Stimulated activated CD4-positive, alpha-beta T cell treated with anti-CD3 and anti-CD28 coated beads, Interleukin-15, amount 100 ng/mL, for 1 hour (primary cell): Measurements from ENCODE around the gene NASP.

ENCODE experiments used
- DNase-seq, 2 donors: peaks; one replicate each; pipeline ENCODE4 v3.0.0-alpha.2; 2020; ENCODE audit warnings: low read depth in 1 of 2, low spot score in 1 of 2

NASP gene, protein sequence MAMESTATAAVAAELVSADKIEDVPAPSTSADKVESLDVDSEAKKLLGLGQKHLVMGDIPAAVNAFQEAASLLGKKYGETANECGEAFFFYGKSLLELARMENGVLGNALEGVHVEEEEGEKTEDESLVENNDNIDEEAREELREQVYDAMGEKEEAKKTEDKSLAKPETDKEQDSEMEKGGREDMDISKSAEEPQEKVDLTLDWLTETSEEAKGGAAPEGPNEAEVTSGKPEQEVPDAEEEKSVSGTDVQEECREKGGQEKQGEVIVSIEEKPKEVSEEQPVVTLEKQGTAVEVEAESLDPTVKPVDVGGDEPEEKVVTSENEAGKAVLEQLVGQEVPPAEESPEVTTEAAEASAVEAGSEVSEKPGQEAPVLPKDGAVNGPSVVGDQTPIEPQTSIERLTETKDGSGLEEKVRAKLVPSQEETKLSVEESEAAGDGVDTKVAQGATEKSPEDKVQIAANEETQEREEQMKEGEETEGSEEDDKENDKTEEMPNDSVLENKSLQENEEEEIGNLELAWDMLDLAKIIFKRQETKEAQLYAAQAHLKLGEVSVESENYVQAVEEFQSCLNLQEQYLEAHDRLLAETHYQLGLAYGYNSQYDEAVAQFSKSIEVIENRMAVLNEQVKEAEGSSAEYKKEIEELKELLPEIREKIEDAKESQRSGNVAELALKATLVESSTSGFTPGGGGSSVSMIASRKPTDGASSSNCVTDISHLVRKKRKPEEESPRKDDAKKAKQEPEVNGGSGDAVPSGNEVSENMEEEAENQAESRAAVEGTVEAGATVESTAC

DNA sequence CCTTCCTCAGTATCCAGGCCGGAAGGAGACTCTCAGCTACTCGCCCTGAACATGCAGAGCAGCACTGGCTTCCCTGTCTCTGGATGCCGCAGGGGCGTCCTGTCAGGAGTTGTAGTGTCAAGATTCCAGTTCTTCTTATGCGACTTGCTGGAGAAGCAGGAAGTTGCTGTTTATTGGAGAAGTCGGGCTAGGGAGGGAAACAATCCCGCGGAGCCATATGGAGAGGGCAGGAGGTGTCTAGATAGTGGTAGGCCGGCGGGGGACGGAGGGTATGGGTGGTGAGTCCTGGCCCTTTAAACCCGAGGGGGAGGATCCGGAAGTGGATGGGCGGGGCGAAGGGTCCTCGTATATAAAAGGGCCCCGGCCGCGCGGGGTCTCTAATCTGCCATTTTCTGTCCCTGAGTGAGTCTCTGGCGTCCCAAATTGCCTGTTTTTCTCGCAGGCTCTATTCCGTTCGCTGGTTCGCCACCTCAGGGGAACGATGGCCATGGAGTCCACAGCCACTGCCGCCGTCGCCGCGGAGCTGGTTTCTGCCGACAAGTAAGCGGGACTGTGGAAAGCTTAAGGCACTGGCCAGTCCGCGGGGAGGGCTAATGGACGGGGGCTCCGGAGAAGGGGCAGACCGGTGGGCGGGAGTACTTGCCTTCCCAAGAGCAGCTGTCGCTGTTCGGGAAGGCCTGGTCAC is at the start of gene NASP:
Gene NASP (plus strand): TSS at position 376 of the 685 bp plus-strand sequence. CDS start 106 bp downstream, at position 482.
- DNase-seq: peak; percentile 87 to 94

DNA sequence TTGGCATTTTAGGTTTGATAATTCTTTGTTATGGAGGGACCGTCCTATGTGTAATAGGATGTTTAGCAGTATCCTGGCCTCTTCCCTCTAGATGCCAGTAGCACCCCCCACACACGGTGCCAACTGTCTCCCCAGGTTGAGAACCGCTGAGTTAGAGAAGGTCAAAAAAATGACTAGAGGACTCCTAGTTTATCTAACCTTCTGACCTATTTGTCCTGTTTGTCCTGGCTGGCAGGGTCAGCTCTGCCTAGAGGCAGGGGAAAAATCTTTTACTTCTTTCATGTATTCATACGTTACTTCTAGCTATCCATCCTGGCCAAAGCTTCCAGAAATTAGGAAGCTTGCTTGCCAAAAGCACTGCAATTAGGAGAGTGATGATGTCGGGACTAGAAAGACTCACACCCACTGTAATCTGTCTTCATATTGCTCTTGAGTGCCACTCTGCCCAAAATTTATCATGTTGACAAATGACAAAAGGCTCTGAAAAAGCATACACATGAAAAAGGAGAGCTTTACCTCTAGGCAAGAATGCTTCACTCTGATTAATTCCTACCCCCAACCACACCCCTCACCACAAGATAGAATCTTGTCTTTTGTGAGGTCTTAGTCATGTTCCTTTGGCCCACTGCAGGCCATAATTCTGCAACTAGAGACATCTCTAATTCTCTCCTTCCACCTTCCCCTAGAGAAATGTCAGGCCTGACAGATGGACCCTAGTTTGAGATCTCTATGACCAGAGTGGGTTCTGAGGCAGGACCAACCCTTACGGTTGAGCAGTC is 47.7 kb upstream of the NASP start:
- DNase-seq: no peak

DNA sequence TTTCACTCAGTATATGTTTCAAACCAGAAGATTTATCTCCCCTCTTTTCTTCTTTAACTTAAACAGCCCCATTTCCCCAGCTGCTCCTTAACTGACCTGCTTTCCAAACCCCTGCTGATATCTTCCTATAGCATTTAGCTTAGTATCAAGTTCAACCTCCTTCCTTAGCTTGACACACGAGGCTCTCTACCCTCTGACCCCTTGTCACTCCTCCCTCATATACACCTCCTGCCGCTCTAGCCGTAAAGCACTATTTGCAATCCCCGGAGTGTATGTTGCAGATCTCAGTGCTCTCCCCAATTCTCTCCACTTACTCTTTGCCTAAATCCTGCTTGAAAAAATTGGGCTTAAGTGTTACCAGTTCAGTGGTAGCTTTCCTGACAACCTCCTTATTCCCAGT is 47.0 kb upstream of the NASP start:
- DNase-seq: no peak

DNA sequence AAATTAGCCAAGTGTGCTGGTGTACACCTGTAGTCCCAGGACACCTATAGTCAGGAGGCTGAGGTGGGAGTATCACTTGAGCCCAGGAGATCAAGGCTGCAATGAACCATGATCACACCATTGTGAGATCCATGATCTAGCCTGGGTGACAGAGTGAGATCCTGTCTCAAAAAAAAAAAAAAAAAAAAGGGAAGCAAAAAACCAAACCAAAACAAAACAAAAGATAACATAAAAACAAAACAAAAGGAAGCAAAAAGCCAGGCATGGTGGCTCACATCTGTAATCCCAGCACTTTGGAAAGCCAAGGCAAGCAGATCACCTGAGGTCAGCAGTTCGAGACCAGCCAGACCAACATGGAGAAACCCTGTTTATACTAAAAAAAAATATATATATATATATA is 42.6 kb upstream of the NASP start:
- DNase-seq: no peak

DNA sequence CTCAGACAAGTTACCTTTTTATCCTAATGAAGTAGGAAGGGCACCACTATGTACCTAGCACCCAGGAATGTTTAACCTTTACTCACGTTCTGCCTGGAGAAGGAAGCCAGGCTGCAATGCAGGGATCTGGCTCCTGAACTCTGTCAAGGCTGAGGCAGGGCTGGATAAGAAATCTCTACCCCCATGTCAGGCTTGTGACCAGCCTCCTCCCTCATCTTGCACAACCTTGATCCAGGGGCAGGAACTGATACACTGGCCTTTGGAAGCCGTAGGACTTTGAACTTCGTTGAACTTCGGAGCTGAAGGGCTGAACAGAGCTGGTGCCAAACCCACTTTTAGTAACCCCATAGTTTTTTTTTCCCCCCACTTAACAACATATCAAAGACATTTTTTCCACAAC is 41.2 kb upstream of the NASP start:
- no peak for DNase-seq

DNA sequence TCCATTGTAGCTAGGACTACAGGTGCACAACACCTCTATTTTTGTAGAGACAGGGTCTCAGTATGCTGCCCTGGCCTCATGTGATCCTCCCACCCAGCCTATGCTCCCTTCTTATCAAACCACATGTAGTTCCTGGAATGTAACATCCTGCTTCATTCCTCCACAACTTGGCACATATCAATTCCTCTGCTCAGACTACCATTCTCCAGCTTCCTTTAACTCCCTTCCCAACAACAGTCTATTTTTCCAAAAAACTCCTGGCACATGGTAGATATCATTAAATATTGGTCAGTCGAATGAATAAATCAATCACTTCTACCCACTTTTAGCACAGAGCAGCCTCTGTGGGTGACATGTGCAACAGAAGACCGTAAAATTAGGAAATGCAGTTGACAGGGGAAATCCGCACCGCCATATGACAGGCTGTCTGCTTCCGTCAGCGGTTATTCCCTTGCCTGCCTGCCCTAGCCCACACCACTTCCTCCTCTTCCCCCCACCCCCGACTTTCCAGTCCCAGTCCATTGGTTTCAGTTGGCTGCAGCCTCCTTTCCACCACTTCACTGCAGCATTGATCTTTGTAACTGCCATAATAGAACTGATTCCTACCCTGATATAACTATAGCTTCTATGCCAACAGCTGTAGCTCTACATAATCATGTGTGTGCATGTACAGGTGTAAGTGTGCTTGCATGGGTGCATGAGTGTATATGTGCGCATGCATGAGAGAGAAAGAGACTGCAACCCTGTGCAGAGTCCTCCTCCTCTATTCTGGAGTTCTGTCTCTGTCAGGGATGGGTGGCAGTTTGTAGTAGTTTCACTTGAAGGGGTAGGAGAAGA is 40.0 kb upstream of the NASP start:
- peak; percentile 37 to 51 for DNase-seq

DNA sequence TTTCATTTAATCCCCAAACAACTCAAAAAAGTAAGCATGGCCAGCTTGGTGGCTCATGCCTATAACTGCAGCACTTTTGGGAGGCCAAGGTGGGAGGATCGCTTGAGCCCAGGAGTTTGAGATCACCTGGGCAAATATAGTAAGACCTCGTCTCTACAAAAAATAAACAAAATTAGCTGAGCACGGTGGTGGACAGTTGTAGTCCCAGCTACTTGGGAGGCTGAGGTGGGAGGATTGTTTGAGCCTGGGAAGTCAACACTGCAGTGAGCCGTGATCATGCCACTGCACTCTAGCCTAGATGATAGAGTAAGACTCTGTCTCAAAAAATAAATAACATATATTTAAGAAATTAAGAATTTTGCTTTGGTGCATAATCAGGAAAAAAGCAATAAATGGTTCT is 39.3 kb upstream of the NASP start:
- DNase-seq: no peak

DNA sequence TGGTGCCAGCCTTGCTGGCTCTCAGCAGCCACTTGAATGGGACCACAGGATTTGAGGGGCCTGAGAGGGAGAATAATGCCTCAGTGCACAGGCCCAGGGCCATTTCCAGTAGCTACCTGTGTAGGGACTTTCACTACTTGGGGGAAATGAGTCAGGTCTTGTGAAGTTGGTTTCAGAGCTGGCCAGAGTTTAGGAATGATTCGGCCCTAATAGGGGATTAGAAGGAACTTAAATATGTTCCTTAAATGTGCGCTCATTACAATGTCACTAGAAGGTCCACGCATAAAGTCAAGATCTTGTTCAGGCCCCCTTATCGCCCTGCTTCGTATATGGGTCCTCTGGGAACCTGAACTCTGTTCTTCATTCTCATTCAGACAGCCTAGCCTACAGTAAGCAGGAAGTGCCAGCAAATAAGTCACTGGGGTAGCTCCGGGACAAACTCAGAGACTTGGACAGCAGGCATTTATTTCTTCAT is 38.8 kb upstream of the NASP start:
- DNase-seq: no peak

DNA sequence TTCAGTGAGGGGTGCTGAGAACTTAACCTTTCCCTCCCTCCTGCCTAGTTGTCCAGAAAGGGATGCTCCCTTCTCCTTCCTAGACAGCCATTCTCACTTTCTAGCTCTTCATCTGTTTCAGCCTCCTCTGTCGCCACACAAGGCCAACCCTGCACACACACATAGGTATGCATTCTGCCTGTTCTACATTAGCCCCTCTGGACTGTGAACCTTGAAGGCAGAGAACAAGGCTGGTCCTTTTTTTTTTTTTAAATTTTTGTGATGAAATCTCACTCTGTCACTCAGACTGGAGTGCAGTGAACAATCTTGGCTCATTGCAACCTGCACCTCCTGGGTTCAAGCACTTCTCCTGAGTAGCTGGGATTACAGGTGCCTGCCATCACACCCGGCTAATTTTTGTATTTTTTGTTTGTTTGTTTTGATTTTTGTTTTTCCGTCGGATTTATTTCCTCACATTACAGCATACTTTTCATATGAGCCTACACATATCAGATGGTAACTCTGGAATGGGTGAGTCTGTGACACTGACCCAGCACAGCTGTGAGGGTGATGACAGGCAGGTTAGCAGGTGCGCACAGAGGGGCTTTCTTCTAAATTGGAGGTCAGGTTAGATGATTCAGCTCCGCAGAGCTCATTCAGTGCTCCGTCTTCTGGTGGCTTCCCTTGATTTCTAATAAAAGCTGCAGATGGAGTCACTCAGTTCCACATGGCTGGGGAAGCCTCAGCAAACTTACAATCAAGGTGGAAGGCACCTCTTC is 38.1 kb upstream of the NASP start:
- no peak for DNase-seq

DNA sequence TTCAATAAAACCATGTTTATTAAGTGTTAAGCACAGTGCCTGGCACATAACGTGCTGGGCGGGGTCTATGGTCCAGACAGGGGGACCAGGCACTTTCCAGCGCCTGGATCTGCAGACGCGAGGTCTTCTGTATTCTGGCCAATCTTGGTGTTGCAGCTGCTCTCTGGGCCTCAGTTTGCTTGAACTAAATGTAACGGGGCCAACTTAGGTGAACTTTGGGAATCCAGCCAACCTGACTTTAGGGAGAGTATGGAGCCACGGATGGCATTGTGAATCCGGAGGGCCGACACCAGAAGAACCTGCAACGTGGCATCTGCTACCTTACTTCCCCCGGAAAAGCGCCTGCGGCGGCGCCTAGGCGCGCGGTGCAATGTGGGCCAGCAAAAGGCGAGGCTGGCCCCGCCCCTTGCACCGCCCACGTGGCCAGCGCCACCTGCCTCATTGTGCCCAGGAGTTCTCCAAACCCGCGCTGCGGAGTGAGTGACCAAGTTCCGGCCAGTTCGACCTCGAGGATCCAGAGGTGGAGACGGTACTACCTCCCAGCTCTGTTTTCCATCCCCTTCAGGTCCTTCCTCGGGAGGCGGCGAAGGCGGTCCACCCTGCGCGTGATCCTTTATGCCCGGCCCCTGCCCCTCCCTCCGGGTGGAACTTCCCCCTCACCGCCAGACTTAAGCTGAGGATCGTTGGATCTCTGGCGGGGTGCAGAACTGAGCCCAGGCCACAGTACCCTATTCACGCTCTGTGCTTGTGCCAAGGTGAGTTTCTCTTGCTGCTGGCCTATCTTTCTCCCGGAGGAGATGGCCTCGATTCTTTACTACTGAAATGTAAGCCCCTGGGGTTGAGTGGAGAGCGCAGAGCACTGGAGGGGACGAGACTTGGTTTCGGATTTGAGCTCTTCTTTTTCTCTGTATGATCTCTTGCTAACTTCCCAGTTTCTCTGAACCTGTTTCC is 33.2 kb upstream of the NASP start, which contains the start of gene AKR1A1:
Gene AKR1A1 (plus strand): TSS at position 426 of the 951 bp plus-strand sequence. CDS start 10,969 bp downstream, outside the sequence.
- DNase-seq: peak; percentile 73 to 85

DNA sequence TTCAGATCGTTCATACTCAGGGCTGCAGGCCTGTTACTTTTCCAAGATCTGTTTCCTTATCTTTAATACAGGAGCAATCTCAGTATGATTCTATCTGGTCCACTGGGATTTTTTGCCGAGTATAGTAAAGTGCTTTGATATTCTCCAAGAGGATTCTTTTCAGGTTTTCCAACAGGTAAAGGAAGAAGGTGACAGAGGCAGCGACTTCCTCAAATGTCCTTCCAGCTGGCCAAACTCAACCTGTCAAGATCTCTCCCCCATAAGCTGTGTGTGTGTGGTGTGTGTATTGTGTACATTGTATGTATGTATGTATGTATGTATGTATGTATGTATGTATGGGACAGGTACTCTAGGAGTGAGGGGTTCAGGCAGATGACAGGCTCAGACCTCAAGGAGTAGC is 32.2 kb upstream of the NASP start:
- DNase-seq: no peak

DNA sequence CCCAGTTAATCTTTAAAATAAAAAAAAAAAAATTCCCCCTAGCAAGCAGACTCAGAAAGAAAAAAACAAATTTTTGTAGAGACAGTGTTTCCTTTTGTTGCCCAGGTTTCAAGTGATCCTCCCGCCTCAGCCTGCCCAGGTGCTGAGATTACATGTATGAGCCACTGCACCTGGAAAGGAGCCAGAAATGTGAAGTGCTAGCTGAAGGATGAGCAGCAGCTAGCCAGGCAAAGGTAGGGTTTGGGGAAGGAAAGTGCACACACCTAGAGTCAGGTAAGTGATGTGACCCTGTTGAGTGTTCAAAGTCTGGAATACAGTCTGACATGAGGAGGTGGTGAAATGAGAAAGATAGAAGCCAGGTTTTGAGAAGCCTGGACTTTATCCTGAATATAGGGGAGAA is 31.5 kb upstream of the NASP start:
- no peak for DNase-seq

DNA sequence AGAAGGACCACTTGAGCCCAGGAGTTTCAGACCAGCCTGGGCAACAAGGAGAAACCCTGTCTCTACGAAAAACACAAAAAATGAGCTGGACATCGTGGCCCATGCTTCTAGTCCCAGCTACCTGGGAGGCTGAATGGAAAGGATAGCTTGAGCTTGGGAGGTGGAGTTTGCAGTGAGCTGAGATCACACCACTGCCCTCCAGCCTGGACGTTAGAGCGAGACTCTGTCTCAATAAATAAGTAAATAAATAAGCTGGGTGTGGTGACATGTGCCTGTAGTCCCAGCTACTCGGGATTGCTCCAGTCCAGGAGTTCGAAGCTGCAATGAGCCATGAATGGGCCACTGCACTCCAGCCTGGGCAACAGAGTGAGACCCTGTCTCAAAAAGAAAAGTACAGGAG is 29.6 kb upstream of the NASP start:
- no peak for DNase-seq

DNA sequence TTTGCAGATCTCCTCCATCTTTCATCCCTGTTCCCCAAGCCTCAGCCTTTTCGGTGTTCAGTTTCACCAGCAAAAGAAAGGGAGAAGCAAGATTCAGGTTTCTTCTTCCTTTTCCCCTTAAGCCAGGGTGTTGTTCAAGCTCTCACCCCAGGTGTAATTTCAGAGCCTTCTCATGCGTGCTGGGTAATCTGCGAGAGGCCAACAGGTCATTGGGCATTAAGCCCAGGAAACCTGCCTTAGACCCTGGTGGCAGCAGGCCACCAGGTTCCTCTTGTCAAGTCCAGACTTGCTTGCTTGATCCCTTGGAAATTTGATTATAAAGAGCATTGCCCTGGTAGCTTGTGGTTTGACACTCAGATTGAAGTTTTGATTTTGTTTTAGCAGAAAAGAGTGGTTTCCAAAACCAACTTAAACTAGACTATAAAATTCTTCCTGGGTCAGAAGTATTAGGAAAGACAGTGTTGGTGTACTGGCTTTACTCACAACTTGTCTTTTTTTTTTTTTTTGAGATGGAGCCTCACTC is 26.4 kb upstream of the NASP start:
- no peak for DNase-seq

DNA sequence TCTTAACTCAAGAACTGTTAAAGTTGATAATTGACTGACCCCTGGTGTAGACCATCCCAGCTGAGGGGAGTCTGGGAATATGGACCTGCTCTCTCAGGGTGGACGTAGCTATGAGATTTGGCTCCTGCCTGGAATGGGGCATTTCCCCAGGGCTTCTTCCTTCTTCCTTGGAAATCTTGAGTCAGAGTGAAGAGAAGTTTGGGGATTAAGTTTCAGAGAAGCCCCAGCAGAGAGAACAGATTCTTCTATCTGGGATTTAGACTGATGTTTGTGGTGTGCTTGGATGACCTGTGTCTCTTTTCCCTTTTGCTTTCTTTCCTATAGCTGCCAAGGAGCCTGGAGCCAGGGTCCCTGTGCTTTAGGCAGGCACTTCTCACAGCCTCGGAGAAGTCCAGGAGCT is 20.0 kb upstream of the NASP start:
- DNase-seq: no peak

DNA sequence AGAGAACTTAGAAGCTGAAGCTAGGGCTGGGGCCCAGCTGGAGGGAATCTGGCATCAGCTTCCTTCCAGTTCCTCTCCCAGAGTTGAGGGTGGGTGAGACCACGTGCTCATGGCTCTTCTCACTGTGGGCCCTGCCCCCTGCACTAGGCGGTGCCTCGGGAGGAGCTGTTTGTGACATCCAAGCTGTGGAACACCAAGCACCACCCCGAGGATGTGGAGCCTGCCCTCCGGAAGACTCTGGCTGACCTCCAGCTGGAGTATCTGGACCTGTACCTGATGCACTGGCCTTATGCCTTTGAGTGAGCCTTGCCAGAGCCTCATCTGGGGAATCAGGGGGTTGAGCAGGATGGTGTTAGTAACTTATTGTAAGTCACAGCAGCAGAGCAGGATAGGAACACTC is 17.1 kb upstream of the NASP start:
- no peak for DNase-seq

DNA sequence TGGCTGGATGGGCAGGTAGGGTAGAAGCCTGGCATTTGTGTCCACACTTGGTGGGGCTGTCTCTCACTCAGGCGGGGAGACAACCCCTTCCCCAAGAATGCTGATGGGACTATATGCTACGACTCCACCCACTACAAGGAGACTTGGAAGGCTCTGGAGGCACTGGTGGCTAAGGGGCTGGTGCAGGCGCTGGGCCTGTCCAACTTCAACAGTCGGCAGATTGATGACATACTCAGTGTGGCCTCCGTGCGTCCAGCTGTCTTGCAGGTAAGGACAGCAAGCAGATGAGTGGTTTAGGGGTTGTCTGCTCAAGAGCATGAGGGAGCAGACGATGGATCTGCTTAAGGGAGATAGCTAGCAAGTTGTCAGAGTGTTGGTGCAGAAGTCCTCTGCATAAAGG is 15.9 kb upstream of the NASP start:
- no peak for DNase-seq

DNA sequence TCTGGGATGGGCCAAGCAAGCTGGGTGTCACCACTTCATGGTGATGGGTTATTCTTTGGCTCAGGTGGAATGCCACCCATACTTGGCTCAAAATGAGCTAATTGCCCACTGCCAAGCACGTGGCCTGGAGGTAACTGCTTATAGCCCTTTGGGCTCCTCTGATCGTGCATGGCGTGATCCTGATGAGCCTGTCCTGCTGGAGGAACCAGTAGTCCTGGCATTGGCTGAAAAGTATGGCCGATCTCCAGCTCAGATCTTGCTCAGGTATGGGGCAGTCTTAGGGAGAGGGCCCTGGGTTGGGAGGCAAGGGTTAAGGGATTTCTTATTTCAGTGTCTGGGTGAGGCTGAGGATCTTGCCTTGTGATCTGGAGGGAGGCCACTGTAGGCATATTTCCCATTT is 15.4 kb upstream of the NASP start:
- no peak for DNase-seq
